IPS-15b (cell line): ENCODE measurements around the gene DMD.

ENCODE experiments used
- H3K27me3 ChIP-seq: one replicate; pipeline ENCODE4 v1.6.1; 2013; ENCODE audit warnings: low read length; ENCODE audit not compliant: control insufficient read depth, insufficient read depth
- H3K36me3 ChIP-seq: one replicate; pipeline ENCODE4 v1.6.1; 2013; ENCODE audit warnings: low read length; ENCODE audit not compliant: control insufficient read depth, insufficient read depth
- H3K4me1 ChIP-seq: one replicate; pipeline ENCODE4 v1.6.1; 2013; ENCODE audit warnings: mild to moderate bottlenecking, low read length; ENCODE audit not compliant: control insufficient read depth, insufficient read depth
- H3K4me3 ChIP-seq: one replicate; pipeline ENCODE4 v1.5.1; 2013; ENCODE audit warnings: low read depth, low read length
- H3K9ac ChIP-seq: one replicate; pipeline ENCODE4 v1.6.1; 2013; ENCODE audit warnings: low read depth, mild to moderate bottlenecking, low read length
- H3K9me3 ChIP-seq: one replicate; pipeline ENCODE4 v1.6.1; 2013; ENCODE audit warnings: mild to moderate bottlenecking, low read length; ENCODE audit not compliant: control insufficient read depth, insufficient read depth

Gene DMD

GRCh38 chrX:31580726-31581125 lies 1630.6 kb downstream of the DMD start:
- H3K36me3 ChIP-seq: no peaks in the 10 kb centered on the region
- H3K27me3 ChIP-seq: no peaks in the 10 kb centered on the region

GRCh38 chrX:31580227-31580626 lies 1631.1 kb downstream of the DMD start:
- no peak overlapping the region for H3K4me3 ChIP-seq
- no peaks in the 10 kb centered on the region for H3K27me3 ChIP-seq
- no peaks in the 10 kb centered on the region for H3K9me3 ChIP-seq
- H3K36me3 ChIP-seq: no peaks in the 10 kb centered on the region
- H3K4me1 ChIP-seq: peaks cover 13% of the 10 kb centered on the region
- no peak overlapping the region for H3K9ac ChIP-seq

More at GRCh38 chrX:31580726-31581125, 1630.6 kb downstream of the DMD start:
- Histone ChIP-seq H3K4me3 (no peak overlapping the region), H3K4me1 (peaks cover 13% of the 10 kb centered on the region), H3K9me3 (no peaks in the 10 kb centered on the region), H3K9ac (no peak overlapping the region)

- Histone ChIP-seq H3K9ac (no peak overlapping the region), H3K36me3 (no peaks in the 10 kb centered on the region), H3K4me3 (no peak overlapping the region), H3K4me1 (peaks cover 6% of the 10 kb centered on the region), H3K27me3 (no peaks in the 10 kb centered on the region), H3K9me3 (no peaks in the 10 kb centered on the region)
Observed at GRCh38 chrX:31572360-31572759, 1639.0 kb downstream of the DMD start.

GRCh38 chrX:31570658-31571057 lies 1640.7 kb downstream of the DMD start:
- Histone ChIP-seq H3K27me3 (no peaks in the 10 kb centered on the region), H3K9me3 (no peaks in the 10 kb centered on the region), H3K36me3 (no peaks in the 10 kb centered on the region), H3K4me3 (no peak overlapping the region), H3K4me1 (peaks cover 6% of the 10 kb centered on the region), H3K9ac (no peak overlapping the region)

GRCh38 chrX:31563792-31564191 lies 1647.6 kb downstream of the DMD start:
- H3K4me3 ChIP-seq: no peak overlapping the region
- no peaks in the 10 kb centered on the region for H3K27me3 ChIP-seq
- no peaks in the 10 kb centered on the region for H3K9me3 ChIP-seq
- H3K9ac ChIP-seq: no peak overlapping the region
- H3K36me3 ChIP-seq: no peaks in the 10 kb centered on the region
- H3K4me1 ChIP-seq: no peaks in the 10 kb centered on the region

GRCh38 chrX:31555506-31555905 lies 1655.8 kb downstream of the DMD start:
- peaks cover 8% of the 10 kb centered on the region for H3K4me1 ChIP-seq
- no peak overlapping the region for H3K9ac ChIP-seq
- H3K36me3 ChIP-seq: no peaks in the 10 kb centered on the region
- H3K4me3 ChIP-seq: no peak overlapping the region
- no peaks in the 10 kb centered on the region for H3K9me3 ChIP-seq
- H3K27me3 ChIP-seq: no peaks in the 10 kb centered on the region

- Histone ChIP-seq H3K4me3 (no peak overlapping the region), H3K4me1 (peaks cover 8% of the 10 kb centered on the region), H3K27me3 (no peaks in the 10 kb centered on the region), H3K36me3 (no peaks in the 10 kb centered on the region), H3K9ac (no peak overlapping the region), H3K9me3 (no peaks in the 10 kb centered on the region)
Observed at GRCh38 chrX:31551913-31552312, 1659.4 kb downstream of the DMD start.

- no peaks in the 10 kb centered on the region for H3K9me3 ChIP-seq
- no peaks in the 10 kb centered on the region for H3K36me3 ChIP-seq
- no peak overlapping the region for H3K9ac ChIP-seq
- H3K27me3 ChIP-seq: no peaks in the 10 kb centered on the region
- H3K4me1 ChIP-seq: peaks cover 11% of the 10 kb centered on the region
- no peak overlapping the region for H3K4me3 ChIP-seq
Observed at GRCh38 chrX:31550158-31550557, 1661.2 kb downstream of the DMD start.

- Histone ChIP-seq H3K27me3 (no peaks in the 10 kb centered on the region), H3K36me3 (no peaks in the 10 kb centered on the region), H3K9ac (no peak overlapping the region), H3K9me3 (no peaks in the 10 kb centered on the region), H3K4me3 (no peak overlapping the region), H3K4me1 (peaks cover 7% of the 10 kb centered on the region)
Observed at GRCh38 chrX:31547816-31548215, 1663.5 kb downstream of the DMD start.

GRCh38 chrX:31547416-31547815 lies 1663.9 kb downstream of the DMD start:
- H3K9me3 ChIP-seq: no peaks in the 10 kb centered on the region
- no peaks in the 10 kb centered on the region for H3K36me3 ChIP-seq
- no peak overlapping the region for H3K4me3 ChIP-seq
- no peaks in the 10 kb centered on the region for H3K27me3 ChIP-seq
- peaks cover 3% of the 10 kb centered on the region for H3K4me1 ChIP-seq
- no peak overlapping the region for H3K9ac ChIP-seq

GRCh38 chrX:31546126-31546525 lies 1665.2 kb downstream of the DMD start:
- H3K4me1 ChIP-seq: peaks cover 3% of the 10 kb centered on the region
- H3K9ac ChIP-seq: no peak overlapping the region
- H3K27me3 ChIP-seq: no peaks in the 10 kb centered on the region
- H3K36me3 ChIP-seq: no peaks in the 10 kb centered on the region
- no peak overlapping the region for H3K4me3 ChIP-seq
- no peaks in the 10 kb centered on the region for H3K9me3 ChIP-seq

- no peaks in the 10 kb centered on the region for H3K27me3 ChIP-seq
- H3K4me3 ChIP-seq: no peak overlapping the region
- no peaks in the 10 kb centered on the region for H3K36me3 ChIP-seq
- H3K4me1 ChIP-seq: peaks cover 3% of the 10 kb centered on the region
- no peak overlapping the region for H3K9ac ChIP-seq
- H3K9me3 ChIP-seq: no peaks in the 10 kb centered on the region
Observed at GRCh38 chrX:31545726-31546125, 1665.6 kb downstream of the DMD start.

- Histone ChIP-seq H3K9me3 (no peaks in the 10 kb centered on the region), H3K4me1 (peaks cover 3% of the 10 kb centered on the region), H3K27me3 (no peaks in the 10 kb centered on the region), H3K4me3 (no peak overlapping the region), H3K9ac (no peak overlapping the region), H3K36me3 (no peaks in the 10 kb centered on the region)
Observed at GRCh38 chrX:31545191-31545590, 1666.2 kb downstream of the DMD start.
